ENCODE data around the gene POLR3B.

POLR3B gene

DNA sequence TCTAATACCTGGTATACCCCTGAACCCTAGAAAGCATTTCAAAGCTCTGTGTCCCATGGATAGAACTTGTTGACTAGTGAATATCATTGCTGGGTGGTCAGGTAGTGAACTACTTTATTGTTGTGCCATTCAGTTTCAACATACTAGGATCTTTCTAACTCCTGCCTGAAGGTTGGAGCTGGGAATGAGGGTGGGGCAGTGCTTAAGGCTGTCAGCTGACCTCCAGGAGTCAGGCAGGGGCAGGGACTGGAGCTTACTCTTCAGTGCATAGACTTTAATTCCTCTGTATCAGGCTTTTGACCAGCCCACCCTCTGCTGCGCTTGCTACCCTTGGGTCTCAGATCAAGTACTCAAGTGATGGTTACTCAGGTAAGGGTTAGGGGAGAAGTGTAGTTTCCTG lies 122.7 kb downstream of the POLR3B start:
- H3K27ac ChIP-seq = no peak overlapping the region
- TF ChIP-seq, protein P1, sequence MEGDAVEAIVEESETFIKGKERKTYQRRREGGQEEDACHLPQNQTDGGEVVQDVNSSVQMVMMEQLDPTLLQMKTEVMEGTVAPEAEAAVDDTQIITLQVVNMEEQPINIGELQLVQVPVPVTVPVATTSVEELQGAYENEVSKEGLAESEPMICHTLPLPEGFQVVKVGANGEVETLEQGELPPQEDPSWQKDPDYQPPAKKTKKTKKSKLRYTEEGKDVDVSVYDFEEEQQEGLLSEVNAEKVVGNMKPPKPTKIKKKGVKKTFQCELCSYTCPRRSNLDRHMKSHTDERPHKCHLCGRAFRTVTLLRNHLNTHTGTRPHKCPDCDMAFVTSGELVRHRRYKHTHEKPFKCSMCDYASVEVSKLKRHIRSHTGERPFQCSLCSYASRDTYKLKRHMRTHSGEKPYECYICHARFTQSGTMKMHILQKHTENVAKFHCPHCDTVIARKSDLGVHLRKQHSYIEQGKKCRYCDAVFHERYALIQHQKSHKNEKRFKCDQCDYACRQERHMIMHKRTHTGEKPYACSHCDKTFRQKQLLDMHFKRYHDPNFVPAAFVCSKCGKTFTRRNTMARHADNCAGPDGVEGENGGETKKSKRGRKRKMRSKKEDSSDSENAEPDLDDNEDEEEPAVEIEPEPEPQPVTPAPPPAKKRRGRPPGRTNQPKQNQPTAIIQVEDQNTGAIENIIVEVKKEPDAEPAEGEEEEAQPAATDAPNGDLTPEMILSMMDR (conservative IDR thresholded peaks at IDR 0.05) = no peak

DNA sequence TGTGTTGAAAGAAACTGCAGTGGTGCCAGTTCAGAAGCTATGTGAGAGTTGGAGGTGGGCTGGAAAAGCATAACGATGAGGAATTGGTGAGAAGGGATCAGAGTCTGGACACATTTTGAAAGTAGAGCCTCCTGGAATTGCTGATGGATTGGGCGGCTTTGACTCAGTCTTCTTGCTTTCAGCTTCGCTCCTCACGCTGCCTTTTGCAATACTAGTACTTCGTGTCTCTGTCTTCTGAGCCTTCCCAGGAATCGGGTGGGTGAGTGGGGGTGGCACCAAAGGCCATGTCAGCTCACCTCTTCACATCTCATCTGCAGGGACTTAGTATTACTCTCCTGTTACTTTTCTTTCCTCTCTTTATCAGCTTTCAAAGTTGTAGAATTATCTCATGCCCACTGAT lies 123.7 kb downstream of the POLR3B start:
- no peak overlapping the region for H3K27ac ChIP-seq
- TF ChIP-seq, protein P1 (conservative IDR thresholded peaks at IDR 0.05) = no peak

DNA sequence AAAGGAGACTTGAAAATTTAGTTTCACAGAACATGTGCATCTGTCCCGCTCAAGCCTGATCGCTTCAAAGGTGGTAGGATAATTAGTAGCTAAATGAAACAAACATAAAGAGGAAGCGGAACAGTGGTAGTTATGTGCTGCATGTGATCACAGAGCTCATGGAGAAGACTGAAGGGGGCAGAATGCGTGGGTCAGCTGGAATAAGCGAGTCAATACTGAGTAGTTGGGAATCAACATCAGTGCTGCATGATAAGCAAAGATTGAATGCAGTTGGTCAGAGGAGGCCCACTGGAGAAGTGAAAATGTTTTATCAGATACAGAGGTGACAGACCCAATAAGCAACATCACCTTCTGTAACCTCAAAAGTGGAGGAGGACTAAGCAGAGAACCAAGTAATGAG lies 130.1 kb downstream of the POLR3B start:
- TF ChIP-seq, protein P1 (conservative IDR thresholded peaks at IDR 0.05) = no peak
- no peak overlapping the region for H3K27ac ChIP-seq

DNA sequence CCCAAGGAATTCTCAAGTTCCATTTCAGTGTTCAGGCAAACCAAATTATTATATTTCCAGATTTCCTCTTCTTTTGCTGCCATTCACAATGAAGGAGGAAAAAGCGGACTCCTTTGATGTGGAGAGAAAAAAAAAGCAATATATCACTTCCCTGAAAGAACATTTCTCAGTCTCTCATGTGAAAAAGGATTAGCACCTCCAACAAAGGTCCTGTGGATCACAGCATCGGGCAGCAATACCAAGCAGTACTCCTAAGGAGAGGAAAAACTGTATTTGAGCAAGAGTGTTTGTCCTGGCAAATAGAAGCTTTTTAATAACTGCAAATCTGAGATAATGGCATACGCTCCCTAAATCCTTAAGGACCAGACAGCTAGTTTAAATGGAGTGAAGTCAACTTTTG lies 131.3 kb downstream of the POLR3B start:
- H3K27ac ChIP-seq = no peak overlapping the region
- TF ChIP-seq, protein P1 (conservative IDR thresholded peaks at IDR 0.05) = no peak

DNA sequence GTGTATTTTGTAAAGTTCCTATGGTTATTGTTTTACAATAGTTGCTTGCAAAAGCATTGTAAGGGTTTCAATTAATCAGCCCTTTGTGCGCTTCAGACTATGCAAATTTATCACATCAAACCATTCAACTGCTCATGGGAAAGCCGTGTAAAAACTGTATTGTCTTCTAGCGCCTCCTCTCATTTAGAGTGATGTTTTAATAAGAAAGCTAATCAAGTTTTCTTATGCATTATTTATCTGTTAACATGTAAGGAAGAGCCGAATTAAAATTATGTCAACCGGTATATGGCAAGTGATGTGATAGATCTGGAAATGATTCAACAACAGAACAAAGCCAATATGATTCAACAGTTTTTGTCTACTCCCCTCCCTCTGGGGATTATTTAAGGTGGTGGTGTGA lies 132.7 kb downstream of the POLR3B start:
- TF ChIP-seq, protein P1 (conservative IDR thresholded peaks at IDR 0.05) = no peak
- H3K27ac ChIP-seq = no peak overlapping the region

DNA sequence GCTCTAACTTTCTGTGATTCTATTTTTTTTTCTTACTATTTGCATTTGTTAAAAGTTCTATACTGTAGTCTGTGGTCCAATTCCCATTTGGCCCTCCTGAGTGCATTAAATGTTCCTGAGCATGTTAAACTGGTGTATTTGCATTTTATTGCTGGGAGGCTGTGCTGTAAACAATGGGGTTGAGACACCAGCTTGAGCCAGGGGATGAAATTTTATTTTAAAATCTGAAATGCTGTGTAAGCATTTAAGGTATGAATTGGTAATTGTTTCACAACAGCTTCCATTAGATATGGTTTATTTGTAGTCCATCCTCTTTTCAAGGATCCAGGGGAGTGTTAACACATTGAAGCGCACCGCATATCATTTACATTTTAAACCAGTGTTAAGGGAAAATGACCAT lies 135.3 kb downstream of the POLR3B start:
- peak overlapping the region; percentile 42 for H3K27ac ChIP-seq
- TF ChIP-seq, protein P1 (conservative IDR thresholded peaks at IDR 0.05) = no peak

DNA sequence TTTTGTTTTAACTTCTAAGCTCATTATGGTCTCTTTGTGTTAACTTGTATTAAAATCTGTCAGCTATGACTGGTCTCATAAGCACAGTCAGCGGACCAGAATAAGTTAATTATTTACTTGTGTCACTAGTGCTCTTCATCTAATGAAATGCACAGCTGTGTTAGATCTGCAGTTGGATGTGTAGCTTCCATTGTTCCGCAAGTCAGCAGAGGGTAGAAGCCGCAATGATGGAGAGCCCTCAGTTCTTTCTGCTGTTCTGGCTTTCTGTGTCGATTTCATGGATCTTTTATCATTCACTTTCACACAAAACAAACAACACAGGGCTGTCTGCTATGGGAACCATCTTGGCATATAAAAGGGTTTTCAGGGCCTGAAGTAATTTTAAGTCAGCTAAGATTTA lies 136.0 kb downstream of the POLR3B start:
- peak overlapping the region; percentile 42 for H3K27ac ChIP-seq
- TF ChIP-seq, protein P1 (conservative IDR thresholded peaks at IDR 0.05) = no peak
